EL (cell line): ENCODE measurements around the gene C2orf81.
"Not testable (repeated sequence)": the region's sequence is repeated elsewhere in the genome, so short reads cannot be mapped to it uniquely, and the experiment has no call there.

Experiments used
- DNase-seq: peaks from one replicate; pipeline ENCODE4 v3.0.0-alpha.2; 2016

C2orf81 gene

GRCh38 chr2:74423231-74424095 lies 2.0 kb upstream of the C2orf81 start:
- DNase-seq = no peak

GRCh38 chr2:74420443-74421103 lies 846 bp downstream of the C2orf81 start:
- DNase-seq = not testable (repeated sequence)

GRCh38 chr2:74420006-74420405 lies 1.4 kb downstream of the C2orf81 start:
- no peak for DNase-seq

GRCh38 chr2:74419345-74419744 lies 2.1 kb downstream of the C2orf81 start:
- DNase-seq = no peak

GRCh38 chr2:74418312-74418711 lies 3.1 kb downstream of the C2orf81 start:
- no peak for DNase-seq

GRCh38 chr2:74417763-74418162 lies 3.7 kb downstream of the C2orf81 start:
- DNase-seq = no peak

GRCh38 chr2:74417197-74417596 lies 4.2 kb downstream of the C2orf81 start:
- no peak for DNase-seq

- no peak for DNase-seq
Measured at GRCh38 chr2:74416778-74417177, 4.6 kb downstream of the C2orf81 start.

GRCh38 chr2:74415762-74416395 lies 5.5 kb downstream of the C2orf81 start:
- DNase-seq = no peak

GRCh38 chr2:74414881-74415761 lies 6.3 kb downstream of the C2orf81 start:
- peak; percentile 32 for DNase-seq

GRCh38 chr2:74414441-74414840 lies 7.0 kb downstream of the C2orf81 start:
- DNase-seq = no peak

GRCh38 chr2:74413001-74413698 lies 8.3 kb downstream of the C2orf81 start:
- DNase-seq = no peak

GRCh38 chr2:74407682-74408081 lies 13.7 kb downstream of the C2orf81 start:
- no peak for DNase-seq

- DNase-seq = no peak
Measured at GRCh38 chr2:74406035-74406434, 15.4 kb downstream of the C2orf81 start.

GRCh38 chr2:74401891-74402290 lies 19.5 kb downstream of the C2orf81 start:
- no peak for DNase-seq

GRCh38 chr2:74399785-74400184 lies 21.6 kb downstream of the C2orf81 start:
- DNase-seq = peak; percentile 40

GRCh38 chr2:74396149-74396548 lies 25.3 kb downstream of the C2orf81 start:
- DNase-seq = no peak

GRCh38 chr2:74393525-74393924 lies 27.9 kb downstream of the C2orf81 start:
- DNase-seq = no peak

- DNase-seq = no peak
Measured at GRCh38 chr2:74392449-74392743, 29.0 kb downstream of the C2orf81 start.

GRCh38 chr2:74391580-74392448 lies 29.6 kb downstream of the C2orf81 start:
- DNase-seq = peak; percentile 84

- peak; percentile 48 for DNase-seq
Measured at GRCh38 chr2:74391209-74391579, 30.2 kb downstream of the C2orf81 start.
